B cell (primary cell): ENCODE data around the gene TEC. TPM values are rescaled to one million over a fixed set of nuclear protein-coding genes. Genes with fewer than 3 reads are reported as not detected.
A peak's percentile ranks its signal among the peaks of the same experiment; 100 is the strongest.

Source experiments
- ATAC-seq: fragments of 200-7000 bp; cut with Tn5 transposase; one replicate; pipeline ENCODE4 v1.10.0; 2021; ENCODE audit warnings: low read depth, mild to moderate bottlenecking, moderate number of reproducible peaks, moderate library complexity
- CTCF ChIA-PET: fragments of 350-600 bp; sonication (Branson Sonifier 250); formaldehyde crosslinking; loops from one replicate; lab custom pipeline; 2021; ENCODE audit warnings: antibody characterized with exemption, inconsistent platforms; lab: Charles Lee
- POLR2A ChIA-PET: fragments of 350-600 bp; sonication (Branson Sonifier 250); formaldehyde crosslinking; loops from one replicate; lab custom pipeline; 2021; ENCODE audit warnings: antibody characterized with exemption; lab: Charles Lee
- DNase-seq: peaks from one replicate; pipeline ENCODE4 v3.0.0; 2013
- H2AFZ ChIP-seq: 2 replicates; pipeline ENCODE4 v1.6.1; 2012; ENCODE audit warnings: mild to moderate bottlenecking, low read depth, low read length; ENCODE audit not compliant: insufficient read depth, poor library complexity, severe bottlenecking
- H3K27ac ChIP-seq, 2 donors: 1 replicate in 1 of 2; 2 replicates in 1 of 2; pipeline ENCODE4 v1.5.1; 2012 to 2013; ENCODE audit warnings: low read length in 2 of 2, mild to moderate bottlenecking in 2 of 2, moderate library complexity in 1 of 2
- H3K27me3 ChIP-seq, 4 experiments: fragments of 200-600 bp in 1 of 4; sonication (generic) in 1 of 4; replicated peaks in 1 of 4; 1 replicate in 2 of 4; 2 replicates in 2 of 4; pipeline versions ENCODE4 v1.6.1 to v1.7.0; 2013 to 2016; ENCODE audit warnings: low read length in 3 of 4, mild to moderate bottlenecking in 2 of 4, mixed read lengths in 1 of 4, moderate library complexity in 1 of 4; ENCODE audit not compliant: insufficient read depth in 4 of 4, control insufficient read depth in 3 of 4; ENCODE audit errors: control extremely low read depth in 1 of 4
- H3K36me3 ChIP-seq, 2 experiments: replicated peaks in 1 of 2; 1 replicate in 1 of 2; 2 replicates in 1 of 2; pipeline versions ENCODE4 v1.6.1 to v1.7.1; 2013; ENCODE audit warnings: low read length in 1 of 2; ENCODE audit not compliant: insufficient read depth in 2 of 2, control insufficient read depth in 1 of 2; ENCODE audit errors: control extremely low read depth in 1 of 2, extremely low read depth in 1 of 2
- H3K4me1 ChIP-seq, 2 donors: fragments of 200-600 bp in 1 of 2; sonication (generic) in 1 of 2; 1 replicate in 1 of 2; 2 replicates in 1 of 2; pipeline versions ENCODE4 v1.5.1 to v1.6.1; 2013 to 2017; ENCODE audit warnings: low read length in 2 of 2; ENCODE audit not compliant: control insufficient read depth in 2 of 2, insufficient read depth in 2 of 2
- H3K4me2 ChIP-seq: replicated peaks from 2 replicates; pipeline ENCODE3; 2012; ENCODE audit warnings: mild to moderate bottlenecking, low read depth, low read length; ENCODE audit not compliant: poor library complexity, severe bottlenecking
- H3K4me3 ChIP-seq, 5 experiments: fragments of 200-600 bp in 1 of 5; sonication (generic) in 1 of 5; 1 replicate in 3 of 5; 2 replicates in 2 of 5; pipeline versions ENCODE4 v1.5.1 to v1.7.0; 2011 to 2016; ENCODE audit warnings: low read length in 4 of 5, mild to moderate bottlenecking in 4 of 5, low read depth in 2 of 5, control low read depth in 1 of 5, moderate library complexity in 1 of 5; ENCODE audit not compliant: insufficient read depth in 1 of 5; ENCODE audit errors: control extremely low read depth in 1 of 5, extremely low read depth in 1 of 5
- H3K79me2 ChIP-seq: fragments of 200-600 bp; sonication (generic); one replicate; pipeline ENCODE4 v1.6.0; 2016; ENCODE audit warnings: low read length; ENCODE audit not compliant: control insufficient read depth, insufficient read depth
- H3K9ac ChIP-seq: fragments of 200-600 bp; sonication (generic); 2 replicates; pipeline ENCODE4 v1.6.1; 2017; ENCODE audit warnings: mild to moderate bottlenecking, low read length, moderate library complexity
- H3K9me3 ChIP-seq, 3 donors: one replicate each; pipeline versions ENCODE4 v1.6.1 to v1.7.1; 2013; ENCODE audit warnings: low read length in 2 of 3; ENCODE audit not compliant: control insufficient read depth in 2 of 3, insufficient read depth in 1 of 3; ENCODE audit errors: control extremely low read depth in 1 of 3
- H4K20me1 ChIP-seq: 2 replicates; pipeline ENCODE4 v1.6.0; 2012; ENCODE audit warnings: mild to moderate bottlenecking, low read length; ENCODE audit not compliant: insufficient read depth, control insufficient read depth, poor library complexity, severe bottlenecking
- H3K27ac Mint-ChIP-seq: one replicate; pipeline ENCODE4 v1.8.0; 2021; ENCODE audit warnings: mixed read lengths
- H3K27me3 Mint-ChIP-seq: one replicate; pipeline ENCODE4 v1.8.0; 2021; ENCODE audit warnings: mixed read lengths
- H3K4me1 Mint-ChIP-seq: one replicate; pipeline ENCODE4 v1.8.0; 2021; ENCODE audit warnings: mixed read lengths
- H3K4me3 Mint-ChIP-seq: one replicate; pipeline ENCODE4 v1.8.0; 2021; ENCODE audit warnings: mixed read lengths
- H3K9me3 Mint-ChIP-seq: one replicate; pipeline ENCODE4 v1.8.0; 2022; ENCODE audit warnings: mixed read lengths; ENCODE audit not compliant: insufficient read depth
- EZH2 ChIP-seq: IDR thresholded peaks from 2 replicates; pipeline ENCODE4 v1.6.1; 2012; ENCODE audit warnings: borderline replicate concordance, low read depth, mild to moderate bottlenecking, moderate library complexity, low read length; ENCODE audit not compliant: insufficient read depth, poor library complexity, severe bottlenecking
- WGBS: methylation state at CpG from one replicate; pipeline ENCODE4 v1.1.5; 2013; ENCODE audit warnings: missing lambda C conversion rate; ENCODE audit not compliant: insufficient coverage; 5-methylcytosine and 5-hydroxymethylcytosine counted together
- intact Hi-C: fragments of 100-400 bp; cut with micrococcal nuclease; formaldehyde crosslinking; loops from one replicate; pipeline ENCODE4 v1.10.0; 2022
- polyA plus RNA-seq: library from polyadenylated mRNA; depleted of rRNA; stranded (reverse); fragments of >200 nt; gene quantifications from 2 replicates; pipeline ENCODE4 v1.2.3, GENCODE V29; 2012
- total RNA-seq, 2 donors: library from RNA; stranded (reverse); fragments of 120-200 nt in 1 of 2; gene quantifications; 1 replicate in 1 of 2; 2 replicates in 1 of 2; pipeline versions ENCODE4 v1.2.3 to v1.2.4, GENCODE V29; 2013 to 2022
- TF ChIP-seq, protein P1 (sequence below): fragments of 200-600 bp; IDR thresholded peaks from one replicate; pipeline ENCODE4 v1.8.0; 2022; ENCODE audit warnings: antibody characterized with exemption, mild to moderate bottlenecking

The TEC gene
- total and polyA plus RNA-seq, 2 donors (not counting 1 experiment from before 2014, with no cell fraction given) = 2.0 to 8.3 TPM

- Histone ChIP-seq H3K9ac (peak overlapping the region; percentile 8), H4K20me1 (no peaks in the 10 kb centered on the region), H3K79me2 (peaks cover 49% of the 10 kb centered on the region), H3K27me3 (no peaks in the 10 kb centered on the region), H3K27ac (peak overlapping the region; percentile 28 to 67), H3K4me3 (no peak overlapping the region), H3K4me2 (peak overlapping the region; percentile 36), H3K4me1 (peaks cover 24 to 51% of the 10 kb centered on the region in 2 donors), H3K36me3 (no peaks in the 10 kb centered on the region), H3K9me3 (no peaks in the 10 kb centered on the region), H2AFZ (peak overlapping the region; percentile 47)
- ATAC-seq (peak; percentile 29), DNase-seq (no peak)
- CTCF ChIA-PET = interaction anchor here (1.1 to 1.7 kb wide), 3 partner anchors 8 to 71 kb away, joined by 3 to 5 read pairs (median 4); no protein-coding TSS in a partner anchor
- intact Hi-C loops = loop anchor here (1.0 kb wide), 1 partner anchor 8 kb away; no protein-coding TSS in a partner anchor
- H3K27me3 Mint-ChIP-seq = no peaks in the 10 kb centered on the region
- H3K27ac Mint-ChIP-seq = peak overlapping the region; percentile 86
- peaks cover 57% of the 10 kb centered on the region for H3K4me1 Mint-ChIP-seq
- H3K4me3 Mint-ChIP-seq = peak overlapping the region; percentile 38
- TF ChIP-seq, protein P1, sequence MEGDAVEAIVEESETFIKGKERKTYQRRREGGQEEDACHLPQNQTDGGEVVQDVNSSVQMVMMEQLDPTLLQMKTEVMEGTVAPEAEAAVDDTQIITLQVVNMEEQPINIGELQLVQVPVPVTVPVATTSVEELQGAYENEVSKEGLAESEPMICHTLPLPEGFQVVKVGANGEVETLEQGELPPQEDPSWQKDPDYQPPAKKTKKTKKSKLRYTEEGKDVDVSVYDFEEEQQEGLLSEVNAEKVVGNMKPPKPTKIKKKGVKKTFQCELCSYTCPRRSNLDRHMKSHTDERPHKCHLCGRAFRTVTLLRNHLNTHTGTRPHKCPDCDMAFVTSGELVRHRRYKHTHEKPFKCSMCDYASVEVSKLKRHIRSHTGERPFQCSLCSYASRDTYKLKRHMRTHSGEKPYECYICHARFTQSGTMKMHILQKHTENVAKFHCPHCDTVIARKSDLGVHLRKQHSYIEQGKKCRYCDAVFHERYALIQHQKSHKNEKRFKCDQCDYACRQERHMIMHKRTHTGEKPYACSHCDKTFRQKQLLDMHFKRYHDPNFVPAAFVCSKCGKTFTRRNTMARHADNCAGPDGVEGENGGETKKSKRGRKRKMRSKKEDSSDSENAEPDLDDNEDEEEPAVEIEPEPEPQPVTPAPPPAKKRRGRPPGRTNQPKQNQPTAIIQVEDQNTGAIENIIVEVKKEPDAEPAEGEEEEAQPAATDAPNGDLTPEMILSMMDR = no peak
- TF ChIP-seq EZH2 = no peak
- 29% methylated on average over 1 of the region's 3 CpGs for WGBS
- no peaks in the 10 kb centered on the region for H3K9me3 Mint-ChIP-seq
- POLR2A ChIA-PET = interaction anchor here (0.6 kb wide), 1 partner anchor 75 kb away, joined by 4 read pairs; no protein-coding TSS in a partner anchor
These were observed 65.8 kb downstream of the TEC start for GRCh38 chr4:48203819-48204218.

- Histone ChIP-seq H3K4me3 (no peak overlapping the region), H2AFZ (no peak overlapping the region), H3K9me3 (no peaks in the 10 kb centered on the region), H4K20me1 (no peaks in the 10 kb centered on the region), H3K9ac (no peak overlapping the region), H3K27me3 (no peaks in the 10 kb centered on the region), H3K27ac (no peak overlapping the region), H3K36me3 (no peaks in the 10 kb centered on the region), H3K79me2 (peaks cover 32% of the 10 kb centered on the region), H3K4me1 (peaks cover 36 to 71% of the 10 kb centered on the region in 2 donors), H3K4me2 (peak overlapping the region; percentile 30)
- TF ChIP-seq, protein P1 = no peak
- no peak for TF ChIP-seq EZH2
- ATAC-seq (peak; percentile 37), DNase-seq (peak; percentile 33)
- no peaks in the 10 kb centered on the region for H3K9me3 Mint-ChIP-seq
- POLR2A ChIA-PET = no interaction called here
- H3K27ac Mint-ChIP-seq = peak overlapping the region; percentile 85
- H3K4me1 Mint-ChIP-seq = peaks cover 74% of the 10 kb centered on the region
- H3K27me3 Mint-ChIP-seq = no peaks in the 10 kb centered on the region
- intact Hi-C loops = loop anchor here (2.0 to 10.0 kb wide), 4 partner anchors 13 to 153 kb away; no protein-coding TSS in a partner anchor
- CTCF ChIA-PET = interaction anchor here (0.9 kb wide), 1 partner anchor 8 kb away, joined by 3 read pairs; no protein-coding TSS in a partner anchor
- WGBS = 97% methylated on average over 4 of the region's 5 CpGs
- H3K4me3 Mint-ChIP-seq = peak overlapping the region; percentile 78
These were observed 71.9 kb downstream of the TEC start for GRCh38 chr4:48197643-48198237.
